Measurements from ENCODE around the gene KRTAP9-6.
"Not testable (repeated sequence)": the region's sequence is repeated elsewhere in the genome, so short reads cannot be mapped to it uniquely, and the experiment has no call there.

- TF ChIP-seq, protein P1, sequence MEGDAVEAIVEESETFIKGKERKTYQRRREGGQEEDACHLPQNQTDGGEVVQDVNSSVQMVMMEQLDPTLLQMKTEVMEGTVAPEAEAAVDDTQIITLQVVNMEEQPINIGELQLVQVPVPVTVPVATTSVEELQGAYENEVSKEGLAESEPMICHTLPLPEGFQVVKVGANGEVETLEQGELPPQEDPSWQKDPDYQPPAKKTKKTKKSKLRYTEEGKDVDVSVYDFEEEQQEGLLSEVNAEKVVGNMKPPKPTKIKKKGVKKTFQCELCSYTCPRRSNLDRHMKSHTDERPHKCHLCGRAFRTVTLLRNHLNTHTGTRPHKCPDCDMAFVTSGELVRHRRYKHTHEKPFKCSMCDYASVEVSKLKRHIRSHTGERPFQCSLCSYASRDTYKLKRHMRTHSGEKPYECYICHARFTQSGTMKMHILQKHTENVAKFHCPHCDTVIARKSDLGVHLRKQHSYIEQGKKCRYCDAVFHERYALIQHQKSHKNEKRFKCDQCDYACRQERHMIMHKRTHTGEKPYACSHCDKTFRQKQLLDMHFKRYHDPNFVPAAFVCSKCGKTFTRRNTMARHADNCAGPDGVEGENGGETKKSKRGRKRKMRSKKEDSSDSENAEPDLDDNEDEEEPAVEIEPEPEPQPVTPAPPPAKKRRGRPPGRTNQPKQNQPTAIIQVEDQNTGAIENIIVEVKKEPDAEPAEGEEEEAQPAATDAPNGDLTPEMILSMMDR (IDR thresholded peaks at IDR 0.05) = not testable (repeated sequence)
- not testable (repeated sequence) for TF ChIP-seq POLR2A (IDR thresholded peaks at IDR 0.05)
Measured at GRCh38 chr17:41226598-41227095, 38.5 kb upstream of the KRTAP9-6 start, which contains the start of gene KRTAP9-2.
